ENCODE results near the gene TAS2R30.

Gene TAS2R30

DNA sequence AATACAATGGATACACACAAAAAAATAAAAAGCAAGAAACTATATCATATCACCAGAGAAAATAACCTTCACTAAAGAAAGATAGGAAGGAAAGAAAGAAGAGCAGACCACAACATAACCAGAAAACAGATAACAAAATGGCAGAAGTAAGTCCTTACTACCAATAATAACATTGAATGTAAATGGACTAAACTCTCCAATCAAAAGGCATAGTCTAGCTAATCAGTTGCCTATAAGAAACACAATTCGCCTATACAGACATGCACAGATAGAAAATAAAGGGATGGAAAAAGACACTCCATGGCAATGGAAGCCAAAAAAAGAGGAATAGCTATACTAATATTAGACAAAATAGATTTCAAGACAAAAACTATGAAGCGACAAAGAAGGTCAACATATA, 8.9 kb upstream of the TAS2R30 start:
- TF ChIP-seq, protein P1, sequence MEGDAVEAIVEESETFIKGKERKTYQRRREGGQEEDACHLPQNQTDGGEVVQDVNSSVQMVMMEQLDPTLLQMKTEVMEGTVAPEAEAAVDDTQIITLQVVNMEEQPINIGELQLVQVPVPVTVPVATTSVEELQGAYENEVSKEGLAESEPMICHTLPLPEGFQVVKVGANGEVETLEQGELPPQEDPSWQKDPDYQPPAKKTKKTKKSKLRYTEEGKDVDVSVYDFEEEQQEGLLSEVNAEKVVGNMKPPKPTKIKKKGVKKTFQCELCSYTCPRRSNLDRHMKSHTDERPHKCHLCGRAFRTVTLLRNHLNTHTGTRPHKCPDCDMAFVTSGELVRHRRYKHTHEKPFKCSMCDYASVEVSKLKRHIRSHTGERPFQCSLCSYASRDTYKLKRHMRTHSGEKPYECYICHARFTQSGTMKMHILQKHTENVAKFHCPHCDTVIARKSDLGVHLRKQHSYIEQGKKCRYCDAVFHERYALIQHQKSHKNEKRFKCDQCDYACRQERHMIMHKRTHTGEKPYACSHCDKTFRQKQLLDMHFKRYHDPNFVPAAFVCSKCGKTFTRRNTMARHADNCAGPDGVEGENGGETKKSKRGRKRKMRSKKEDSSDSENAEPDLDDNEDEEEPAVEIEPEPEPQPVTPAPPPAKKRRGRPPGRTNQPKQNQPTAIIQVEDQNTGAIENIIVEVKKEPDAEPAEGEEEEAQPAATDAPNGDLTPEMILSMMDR (IDR thresholded peaks at IDR 0.05; ENCODE audit: low read length) = no peak
- TF ChIP-seq EZH2 (optimal IDR thresholded peaks at IDR 0.05; ENCODE audit: low read depth, low read length) = no peak
- TF ChIP-seq EZH2phosphoT487 (IDR thresholded peaks at IDR 0.05; ENCODE audit: low read length) = no peak
- no peak overlapping the region for H3K4me2 ChIP-seq (ENCODE audit: low read depth, low read length)
- H3K9ac ChIP-seq (ENCODE audit: low read length) = no peak overlapping the region
- H3K27ac ChIP-seq (ENCODE audit: low read length) = no peak overlapping the region
- no peak overlapping the region for H3K4me3 ChIP-seq (ENCODE audit: low read length)
- H4K20me1 ChIP-seq (ENCODE audit: insufficient read depth, low read length) = peaks cover 4% of the 10 kb centered on the region; the same call in 1 of the 2 replicates
- H3K36me3 ChIP-seq (replicated peaks; ENCODE audit: insufficient read depth, low read length) = 0 out of 2 replicates have a peak, but pooled peaks cover 3% of the 10 kb centered on the region
- no peaks in the 10 kb centered on the region for H3K9me2 ChIP-seq (replicated peaks; ENCODE audit: insufficient read depth, low read length)
- H2AFZ ChIP-seq (ENCODE audit: low read length) = no peak overlapping the region
- H3K79me2 ChIP-seq (ENCODE audit: low read length) = peaks cover 50% of the 10 kb centered on the region
- H3K4me1 ChIP-seq (ENCODE audit: low read length) = no peaks in the 10 kb centered on the region
- H3K27me3 ChIP-seq (replicated peaks; ENCODE audit: insufficient read depth, low read length) = no peaks in the 10 kb centered on the region
- no peaks in the 10 kb centered on the region for H3F3A ChIP-seq (ENCODE audit: insufficient read depth, low read length)
- no peaks in the 10 kb centered on the region for H3K9me3 ChIP-seq (replicated peaks; ENCODE audit: insufficient read depth, low read length)
- DNase-seq = no peak

GRCh38 chr12:11136075-11136474, 1.6 kb upstream of the TAS2R30 start:
- no peaks in the 10 kb centered on the region for H3K9me2 ChIP-seq (replicated peaks; ENCODE audit: insufficient read depth, low read length)
- no peak overlapping the region for H3K4me3 ChIP-seq (ENCODE audit: low read length)
- H3F3A ChIP-seq (ENCODE audit: insufficient read depth, low read length) = no peaks in the 10 kb centered on the region
- no peak overlapping the region for H3K9ac ChIP-seq (ENCODE audit: low read length)
- H2AFZ ChIP-seq (ENCODE audit: low read length) = no peak overlapping the region
- no peak overlapping the region for H3K4me2 ChIP-seq (ENCODE audit: low read depth, low read length)
- H4K20me1 ChIP-seq (ENCODE audit: insufficient read depth, low read length) = peaks cover 3% of the 10 kb centered on the region; the same call in 1 of the 2 replicates
- no peak for DNase-seq
- TF ChIP-seq EZH2 (optimal IDR thresholded peaks at IDR 0.05; ENCODE audit: low read depth, low read length) = no peak
- H3K4me1 ChIP-seq (ENCODE audit: low read length) = no peaks in the 10 kb centered on the region
- peaks cover 59% of the 10 kb centered on the region for H3K79me2 ChIP-seq (ENCODE audit: low read length)
- no peak overlapping the region for H3K27ac ChIP-seq (ENCODE audit: low read length)
- H3K36me3 ChIP-seq (replicated peaks; ENCODE audit: insufficient read depth, low read length) = 0 out of 2 replicates have a peak, but pooled peaks cover 3% of the 10 kb centered on the region
- H3K27me3 ChIP-seq (replicated peaks; ENCODE audit: insufficient read depth, low read length) = no peaks in the 10 kb centered on the region
- H3K9me3 ChIP-seq (replicated peaks; ENCODE audit: insufficient read depth, low read length) = no peaks in the 10 kb centered on the region

GRCh38 chr12:11133816-11134215, 628 bp downstream of the TAS2R30 start:
- H3K27ac ChIP-seq (ENCODE audit: low read length) = no peak overlapping the region
- no peaks in the 10 kb centered on the region for H3K36me3 ChIP-seq (replicated peaks; ENCODE audit: insufficient read depth, low read length)
- H3K79me2 ChIP-seq (ENCODE audit: low read length) = peaks cover 62% of the 10 kb centered on the region
- no peak overlapping the region for H3K9ac ChIP-seq (ENCODE audit: low read length)
- no peak overlapping the region for H3K4me2 ChIP-seq (ENCODE audit: low read depth, low read length)
- H3F3A ChIP-seq (ENCODE audit: insufficient read depth, low read length) = no peaks in the 10 kb centered on the region
- TF ChIP-seq EZH2 (optimal IDR thresholded peaks at IDR 0.05; ENCODE audit: low read depth, low read length) (no peak), EZH2phosphoT487 (IDR thresholded peaks at IDR 0.05; ENCODE audit: low read length) (no peak)
- TF ChIP-seq, protein P1 (IDR thresholded peaks at IDR 0.05; ENCODE audit: low read length) = no peak
- H3K9me3 ChIP-seq (replicated peaks; ENCODE audit: insufficient read depth, low read length) = no peaks in the 10 kb centered on the region
- H2AFZ ChIP-seq (ENCODE audit: low read length) = no peak overlapping the region
- no peak overlapping the region for H3K4me3 ChIP-seq (ENCODE audit: low read length)
- no peaks in the 10 kb centered on the region for H3K4me1 ChIP-seq (ENCODE audit: low read length)
- no peaks in the 10 kb centered on the region for H3K27me3 ChIP-seq (replicated peaks; ENCODE audit: insufficient read depth, low read length)
- no peaks in the 10 kb centered on the region for H3K9me2 ChIP-seq (replicated peaks; ENCODE audit: insufficient read depth, low read length)
- DNase-seq = no peak
- no peaks in the 10 kb centered on the region for H4K20me1 ChIP-seq (ENCODE audit: insufficient read depth, low read length)

GRCh38 chr12:11133162-11133561, 1.3 kb downstream of the TAS2R30 start:
- Histone ChIP-seq H3K4me3 (ENCODE audit: low read length) (no peak overlapping the region), H3K27me3 (replicated peaks; ENCODE audit: insufficient read depth, low read length) (no peaks in the 10 kb centered on the region), H3K4me2 (ENCODE audit: low read depth, low read length) (no peak overlapping the region), H4K20me1 (ENCODE audit: insufficient read depth, low read length) (no peaks in the 10 kb centered on the region), H2AFZ (ENCODE audit: low read length) (no peak overlapping the region), H3K9ac (ENCODE audit: low read length) (no peak overlapping the region), H3K9me2 (replicated peaks; ENCODE audit: insufficient read depth, low read length) (no peaks in the 10 kb centered on the region), H3K27ac (ENCODE audit: low read length) (no peak overlapping the region), H3K4me1 (ENCODE audit: low read length) (no peaks in the 10 kb centered on the region), H3K79me2 (ENCODE audit: low read length) (peaks cover 61% of the 10 kb centered on the region), H3K9me3 (replicated peaks; ENCODE audit: insufficient read depth, low read length) (no peaks in the 10 kb centered on the region), H3F3A (ENCODE audit: insufficient read depth, low read length) (no peaks in the 10 kb centered on the region), H3K36me3 (replicated peaks; ENCODE audit: insufficient read depth, low read length) (no peaks in the 10 kb centered on the region)
- TF ChIP-seq EZH2phosphoT487 (IDR thresholded peaks at IDR 0.05; ENCODE audit: low read length) (no peak), EZH2 (optimal IDR thresholded peaks at IDR 0.05; ENCODE audit: low read depth, low read length) (no peak)
- TF ChIP-seq, protein P1 (IDR thresholded peaks at IDR 0.05; ENCODE audit: low read length) = no peak
- no peak for DNase-seq

Measured in MM.1S (cell line).